Measurements from ENCODE around the gene CNTN4.
"Not testable (repeated sequence)": the region's sequence is repeated elsewhere in the genome, so short reads cannot be mapped to it uniquely, and the experiment has no call there.

Gene CNTN4

GRCh38 chr3:2512881-2513280 is 414.2 kb downstream of the CNTN4 start:
- no peak for DNase-seq (ENCODE audit: low read depth in 1 of 2, low spot score in 1 of 2)

DNA sequence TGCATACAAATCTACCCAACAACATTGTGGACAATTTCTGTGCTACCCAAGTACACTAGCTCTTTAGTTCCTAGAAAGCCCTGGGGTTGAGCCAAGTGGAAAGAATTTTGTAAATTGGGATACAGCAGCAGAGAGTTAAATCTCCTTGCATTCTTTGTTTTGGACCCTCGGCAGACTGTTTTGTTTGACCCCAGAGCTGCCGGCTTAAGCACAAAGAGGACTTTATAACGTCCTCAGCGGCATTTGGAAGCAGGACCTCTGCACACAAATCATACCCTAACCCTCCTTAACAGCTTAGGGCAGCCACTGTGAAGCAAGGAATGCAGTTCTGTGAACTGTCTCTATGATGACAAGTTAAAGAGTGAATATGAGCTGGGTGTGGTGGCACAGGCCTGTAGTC is 415.3 kb downstream of the CNTN4 start:
- DNase-seq (ENCODE audit: low read depth in 1 of 2, low spot score in 1 of 2), result no peak

DNA sequence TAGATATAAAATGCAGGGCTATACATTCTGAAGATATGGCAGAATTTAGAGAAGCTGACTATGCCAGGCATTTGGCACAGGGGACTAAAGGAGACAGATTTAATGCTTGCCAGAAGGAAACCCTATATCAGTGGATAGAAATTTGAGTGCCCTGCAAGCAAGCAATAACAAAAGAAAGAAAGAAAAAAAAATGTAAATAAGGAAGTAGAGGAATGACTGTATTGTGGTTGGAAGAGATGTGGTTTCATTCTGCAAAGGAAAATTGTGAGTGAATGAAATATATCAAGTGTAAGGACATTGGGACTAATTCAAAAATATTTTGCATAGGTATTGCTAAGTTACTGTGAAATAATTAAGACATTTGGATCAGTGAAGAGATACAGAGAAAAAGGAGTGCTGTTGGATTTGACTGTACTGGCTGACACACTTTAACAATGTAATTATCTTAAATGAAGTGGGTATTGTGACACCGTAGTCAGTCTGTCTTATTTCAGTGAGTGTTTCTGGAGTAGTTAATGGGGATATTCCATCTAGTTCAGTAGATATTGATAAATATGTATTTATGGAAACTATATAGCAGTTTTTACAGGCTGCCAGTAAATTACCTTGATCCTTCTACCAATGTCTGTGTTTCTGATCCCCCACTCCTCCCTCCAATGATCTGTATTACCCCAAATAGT is 418.2 kb downstream of the CNTN4 start:
- no peak for DNase-seq (ENCODE audit: low read depth in 1 of 2, low spot score in 1 of 2)

DNA sequence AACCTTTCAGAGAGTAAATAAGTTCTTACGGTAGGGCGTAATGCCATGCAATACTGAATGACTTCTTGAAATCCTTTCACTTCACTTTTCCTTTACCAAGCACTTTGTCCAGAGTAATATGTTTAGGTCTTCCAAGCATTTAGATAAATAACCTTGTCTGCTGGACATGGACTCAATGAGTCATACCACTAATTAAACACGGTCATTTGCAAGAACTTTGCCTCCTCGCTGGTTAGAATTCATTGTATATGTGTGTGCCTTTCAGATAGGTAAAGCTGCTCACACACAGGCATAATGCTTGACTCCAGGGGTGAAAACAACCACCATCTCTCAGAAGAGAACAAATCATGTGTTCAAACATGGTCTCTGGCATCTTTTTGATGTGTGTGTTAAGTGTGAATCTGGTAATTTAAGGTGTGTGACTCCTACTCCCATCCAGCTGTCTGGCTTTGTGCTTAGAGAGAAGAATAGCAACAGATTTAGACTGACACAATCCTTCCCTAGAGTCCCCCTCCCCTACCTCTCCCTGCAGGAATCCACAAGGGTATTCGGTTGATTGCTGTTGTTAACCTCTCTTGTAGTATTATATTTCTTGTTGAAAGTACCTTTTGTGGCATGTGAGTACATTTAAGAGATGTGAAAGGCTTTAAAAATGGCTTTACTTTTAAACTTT is 419.0 kb downstream of the CNTN4 start:
- DNase-seq (ENCODE audit: low read depth in 1 of 2, low spot score in 1 of 2), result no peak

GRCh38 chr3:2523281-2523836 is 424.7 kb downstream of the CNTN4 start:
- no peak for DNase-seq (ENCODE audit: low read depth in 1 of 2, low spot score in 1 of 2)

DNA sequence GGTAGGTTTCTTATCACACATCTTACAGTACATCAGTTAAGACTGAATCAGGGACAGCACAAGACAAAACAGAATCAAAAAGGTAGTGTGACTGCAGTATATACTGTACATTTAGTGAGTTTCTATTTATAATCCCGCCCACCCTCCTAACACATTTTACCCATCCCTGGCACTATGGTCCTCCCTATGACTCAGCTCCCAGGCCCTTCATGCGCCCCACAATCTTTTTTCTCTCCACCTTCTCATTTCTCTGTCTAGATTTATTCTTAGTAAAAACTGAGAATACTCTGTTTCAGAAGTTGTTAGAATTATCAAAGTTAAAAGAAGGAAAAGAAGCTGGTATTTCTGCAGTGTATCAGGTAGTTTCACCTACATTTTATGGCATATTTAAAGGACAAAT is 427.3 kb downstream of the CNTN4 start:
- DNase-seq (ENCODE audit: low read depth in 1 of 2, low spot score in 1 of 2), result no peak

- no peak for DNase-seq (ENCODE audit: low read depth in 1 of 2, low spot score in 1 of 2)
Measured at GRCh38 chr3:2526926-2527325, 428.3 kb downstream of the CNTN4 start.

DNA sequence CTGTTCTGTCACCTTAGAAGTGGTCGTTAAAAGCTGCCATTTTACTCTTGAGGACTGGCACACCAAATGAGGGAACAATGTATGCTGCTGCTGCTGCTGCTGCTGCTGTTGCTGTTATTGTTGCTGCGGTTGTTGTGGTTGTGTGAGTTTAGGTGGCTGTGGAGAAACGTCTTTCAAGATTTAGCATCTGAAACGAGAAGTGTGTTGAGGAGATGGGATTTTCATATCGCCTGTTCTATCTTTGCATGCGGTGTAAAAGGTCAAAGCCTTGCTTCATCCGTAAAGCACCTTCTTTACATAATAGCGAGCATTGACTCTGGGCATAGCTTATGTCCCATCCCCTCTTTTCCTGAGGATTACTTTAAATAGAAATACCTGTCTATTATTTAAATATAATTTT is 428.7 kb downstream of the CNTN4 start:
- not testable (repeated sequence) for DNase-seq (ENCODE audit: low read depth in 1 of 2, low spot score in 1 of 2)

- DNase-seq (ENCODE audit: low read depth in 1 of 2, low spot score in 1 of 2), result not testable (repeated sequence)
Measured at GRCh38 chr3:2534767-2535166, 436.1 kb downstream of the CNTN4 start.

GRCh38 chr3:2535206-2535605 is 436.5 kb downstream of the CNTN4 start:
- no peak for DNase-seq (ENCODE audit: low read depth in 1 of 2, low spot score in 1 of 2)

DNA sequence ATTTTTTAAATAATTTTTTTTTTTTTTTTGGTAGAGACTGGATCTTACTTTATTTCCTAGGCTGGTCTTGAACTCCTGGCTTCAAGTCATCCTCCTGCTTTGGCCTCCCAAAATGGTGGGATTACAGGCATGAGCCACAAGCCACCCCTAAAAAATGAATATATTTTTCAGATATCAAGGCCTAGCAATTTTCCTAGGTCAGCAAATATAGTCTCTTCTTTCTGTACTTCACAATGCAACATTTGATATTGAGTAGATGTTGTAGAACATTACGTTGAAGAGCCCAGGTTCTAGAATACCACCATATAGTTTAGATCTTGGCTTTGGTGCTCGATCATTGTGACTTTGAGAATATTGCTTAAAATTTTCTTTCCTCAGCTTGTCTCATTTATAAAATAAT is 437.9 kb downstream of the CNTN4 start:
- DNase-seq (ENCODE audit: low read depth in 1 of 2, low spot score in 1 of 2), result no peak

DNA sequence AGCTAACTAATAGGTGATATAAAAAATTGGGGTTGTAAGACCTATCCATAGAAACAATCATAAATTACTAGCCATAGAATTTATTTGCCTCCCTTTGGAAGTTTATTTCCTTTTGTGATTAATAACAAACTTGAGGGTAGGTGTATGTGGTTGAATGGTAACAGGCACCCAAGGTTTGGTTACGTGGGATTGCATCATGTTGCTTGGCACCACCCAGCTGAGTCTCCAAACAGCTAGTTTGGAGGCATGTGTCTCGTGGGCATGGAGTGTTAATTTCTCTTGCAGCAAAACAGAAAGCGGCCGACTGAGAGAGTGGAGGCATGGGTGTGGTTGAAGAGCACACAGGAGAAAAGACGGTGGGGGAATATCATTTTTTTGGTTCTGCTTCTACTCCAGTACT is 441.4 kb downstream of the CNTN4 start:
- no peak for DNase-seq (ENCODE audit: low read depth in 1 of 2, low spot score in 1 of 2)

DNA sequence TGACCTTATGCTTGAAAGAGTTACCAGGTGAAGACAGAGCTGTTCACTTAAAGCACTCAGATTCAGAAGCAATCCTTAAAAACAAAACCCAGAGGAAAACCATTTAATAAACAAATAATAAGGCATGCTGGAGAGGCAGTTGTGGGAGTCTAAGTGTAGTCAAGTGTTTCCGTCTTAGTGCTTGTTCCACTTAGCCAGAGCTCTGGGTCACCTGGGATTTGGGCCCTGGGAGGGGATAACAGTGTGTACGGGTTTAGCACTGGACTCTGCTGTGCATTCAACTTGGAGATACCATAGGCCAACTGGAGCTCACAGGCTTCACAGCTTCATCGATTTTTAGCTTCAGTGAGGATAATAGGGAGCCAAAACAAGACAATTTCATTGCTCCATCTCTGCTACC is 444.6 kb downstream of the CNTN4 start:
- no peak for DNase-seq (ENCODE audit: low read depth in 1 of 2, low spot score in 1 of 2)

DNA sequence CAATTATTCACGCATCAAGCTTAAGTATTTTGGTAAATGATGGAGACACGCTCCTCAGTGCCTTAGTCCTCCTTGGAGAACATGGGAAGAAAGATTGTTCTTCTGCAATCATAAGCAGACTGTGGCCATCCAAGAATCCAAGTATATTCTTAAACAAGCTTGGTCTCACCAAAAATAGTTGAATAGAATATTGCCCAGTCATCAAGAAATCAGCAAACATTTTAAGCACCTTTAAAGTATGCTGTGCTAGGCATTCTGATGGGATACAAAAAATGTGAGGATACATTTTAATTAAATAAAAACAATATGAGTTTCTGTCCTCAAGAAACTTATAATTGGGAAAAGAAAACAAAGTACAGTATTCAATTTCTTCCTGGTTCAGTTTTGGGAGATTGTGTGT is 445.5 kb downstream of the CNTN4 start:
- DNase-seq (ENCODE audit: low read depth in 1 of 2, low spot score in 1 of 2), result no peak

GRCh38 chr3:2544718-2545117 is 446.1 kb downstream of the CNTN4 start:
- DNase-seq (ENCODE audit: low read depth in 1 of 2, low spot score in 1 of 2), result no peak

DNA sequence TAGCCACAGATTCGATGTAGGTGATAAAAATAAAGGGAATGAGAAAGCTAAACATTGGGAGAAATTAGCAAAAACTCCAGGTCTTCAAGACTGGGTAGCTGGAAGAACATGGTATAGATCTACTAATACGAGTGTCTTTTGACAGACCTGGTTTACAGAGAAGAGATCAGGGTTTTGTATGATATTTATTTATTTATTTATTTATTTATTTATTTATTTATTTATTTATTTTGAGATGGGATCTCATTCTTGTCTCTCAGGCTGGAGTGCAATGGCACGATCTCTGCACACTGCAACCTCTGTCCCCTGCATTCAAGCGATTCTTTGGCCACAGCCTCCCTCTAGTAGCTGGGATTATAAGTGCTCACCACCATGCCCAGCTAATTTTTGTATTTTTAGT is 448.4 kb downstream of the CNTN4 start:
- no peak for DNase-seq (ENCODE audit: low read depth in 1 of 2, low spot score in 1 of 2)

DNA sequence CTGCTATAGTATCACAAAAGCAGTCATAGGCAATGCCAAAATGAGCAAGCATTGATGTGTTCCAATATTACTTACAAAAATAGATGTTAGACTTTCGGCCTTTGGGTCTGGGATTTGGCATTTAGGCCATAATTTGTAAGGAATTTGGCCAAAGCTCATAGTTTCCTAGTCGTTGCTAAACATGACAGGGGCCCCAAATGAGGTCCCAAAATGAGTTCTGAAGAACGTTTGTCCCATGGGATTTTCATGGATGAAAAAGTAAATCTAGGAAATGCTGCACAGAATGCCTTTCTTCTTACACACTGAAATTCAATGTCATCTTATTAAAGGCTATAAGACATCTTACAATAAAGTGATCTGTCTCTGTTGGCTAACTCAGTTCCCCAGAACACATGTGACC is 456.0 kb downstream of the CNTN4 start:
- DNase-seq (ENCODE audit: low read depth in 1 of 2, low spot score in 1 of 2), result no peak

- no peak for DNase-seq (ENCODE audit: low read depth in 1 of 2, low spot score in 1 of 2)
Measured at GRCh38 chr3:2558796-2559195, 460.1 kb downstream of the CNTN4 start.

DNA sequence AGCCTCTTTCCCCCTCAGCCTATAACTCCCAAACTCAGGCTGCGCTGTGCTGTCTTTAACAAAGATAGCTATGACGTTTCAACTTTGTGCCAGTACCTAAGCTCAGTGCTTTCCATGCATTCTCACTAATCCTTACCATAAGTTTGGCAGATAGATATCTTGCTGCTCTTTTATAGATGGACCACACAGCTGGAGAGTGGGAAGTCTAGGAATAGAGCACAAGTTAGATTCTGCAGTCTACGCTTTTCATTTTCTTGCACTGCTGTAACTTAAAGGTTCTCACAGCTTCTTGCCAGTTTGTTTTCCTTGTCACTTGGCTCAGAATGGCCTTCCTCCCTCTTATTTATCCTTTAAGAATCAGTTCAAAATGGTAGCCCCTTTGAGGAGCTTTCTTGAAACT is 468.8 kb downstream of the CNTN4 start:
- no peak for DNase-seq (ENCODE audit: low read depth in 1 of 2, low spot score in 1 of 2)

DNA sequence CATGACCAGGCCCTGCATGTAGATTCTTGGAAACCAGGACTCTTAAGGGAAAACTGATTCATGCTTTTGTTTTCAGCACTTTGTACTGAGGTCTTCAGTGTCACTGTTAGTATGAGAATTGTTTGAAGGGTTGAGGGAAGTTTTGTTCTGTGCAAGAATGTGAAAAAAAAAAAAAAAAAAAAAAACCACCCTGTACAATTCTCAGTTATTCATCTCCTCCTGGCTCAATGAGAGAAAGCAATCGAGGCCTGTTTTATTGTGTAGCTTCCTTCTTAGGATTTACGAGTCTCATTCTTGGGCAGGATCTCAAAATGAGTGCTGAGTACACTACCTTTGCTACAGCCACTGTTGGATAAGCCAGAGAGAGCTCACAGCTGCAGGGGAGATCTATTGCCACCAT is 469.5 kb downstream of the CNTN4 start:
- DNase-seq (ENCODE audit: low read depth in 1 of 2, low spot score in 1 of 2), result no peak

DNA sequence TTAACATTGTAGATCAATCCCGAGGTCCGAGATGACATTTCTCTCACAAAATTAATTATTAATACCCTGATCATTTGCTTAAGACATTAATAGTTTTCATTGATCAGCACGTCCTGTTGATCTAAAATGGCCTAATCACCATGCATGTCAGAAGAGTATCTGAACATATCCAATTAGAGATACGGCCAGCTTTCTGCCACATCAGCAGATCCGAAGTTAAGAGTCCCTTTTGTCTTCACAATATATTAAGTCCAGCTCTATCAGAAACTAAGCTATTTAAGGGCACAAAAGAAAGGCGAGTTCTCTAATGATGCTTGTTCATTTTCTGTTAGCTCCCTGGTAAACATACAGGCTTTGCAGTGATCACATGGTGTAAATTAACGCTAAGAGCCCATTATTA is 470.3 kb downstream of the CNTN4 start:
- DNase-seq (ENCODE audit: low read depth in 1 of 2, low spot score in 1 of 2), result no peak

DNA sequence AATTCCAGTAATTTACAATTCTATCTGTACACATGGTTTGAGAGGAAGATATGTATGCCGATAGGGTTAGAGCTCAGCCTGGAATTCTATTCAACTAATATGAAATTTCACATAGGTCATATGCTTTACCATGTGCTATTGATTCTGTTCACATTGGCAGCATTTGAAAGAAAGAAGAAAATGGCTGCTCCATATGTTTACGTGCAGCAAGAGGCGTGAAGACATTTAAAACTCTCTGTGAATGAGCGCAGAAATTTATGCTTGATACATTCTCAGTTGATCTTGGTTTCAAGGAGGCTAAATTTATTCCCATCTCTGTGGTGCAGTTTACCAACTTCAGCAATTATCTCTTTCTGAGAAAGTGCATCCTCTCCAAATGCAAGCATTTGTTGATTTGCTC is 478.9 kb downstream of the CNTN4 start:
- no peak for DNase-seq (ENCODE audit: low read depth in 1 of 2, low spot score in 1 of 2)

- no peak for DNase-seq (ENCODE audit: low read depth in 1 of 2, low spot score in 1 of 2)
Measured at GRCh38 chr3:2578560-2578959, 479.9 kb downstream of the CNTN4 start.

All from activated CD4-positive, alpha-beta T cell treated with anti-CD3 and anti-CD28 coated beads, Interleukin-2, amount 50 U/mL, for 24 hours (primary cell).